H9 (cell line): ENCODE measurements around the gene WNT9A. TPM values are rescaled to one million over a fixed set of nuclear protein-coding genes. Genes with fewer than 3 reads are reported as not detected.

Experiments used
- DNase-seq: peaks from one replicate; pipeline ENCODE4 v3.0.0-alpha.2; 2017
- H2AFZ ChIP-seq: one replicate; pipeline ENCODE4 v1.6.1; 2013; ENCODE audit warnings: mild to moderate bottlenecking, low read length, control low read depth, moderate library complexity
- H2AK5ac ChIP-seq: 2 replicates; pipeline ENCODE4 v1.6.1; 2013; ENCODE audit warnings: low read length, control low read depth, mixed read lengths; ENCODE audit not compliant: insufficient read length
- H2BK120ac ChIP-seq: one replicate; pipeline ENCODE4 v1.6.1; 2013; ENCODE audit warnings: low read depth, mild to moderate bottlenecking, low read length, control low read depth, inconsistent platforms; ENCODE audit not compliant: poor library complexity, severe bottlenecking
- H2BK12ac ChIP-seq: 2 replicates; pipeline ENCODE4 v1.6.1; 2013; ENCODE audit warnings: low read length, control low read depth, mixed read lengths, low read depth; ENCODE audit not compliant: insufficient read length
- H2BK15ac ChIP-seq: 2 replicates; pipeline ENCODE4 v1.6.1; 2013; ENCODE audit warnings: low read depth, low read length, control low read depth
- H2BK20ac ChIP-seq: one replicate; pipeline ENCODE4 v1.6.1; 2013; ENCODE audit warnings: low read depth, mild to moderate bottlenecking, low read length, control low read depth, inconsistent platforms; ENCODE audit not compliant: poor library complexity, severe bottlenecking
- H2BK5ac ChIP-seq: 2 replicates; pipeline ENCODE4 v1.6.1; 2013; ENCODE audit warnings: low read length, control low read depth, mixed read lengths; ENCODE audit not compliant: insufficient read length
- H3K14ac ChIP-seq: 2 replicates; pipeline ENCODE4 v1.6.1; 2013; ENCODE audit warnings: low read length, control low read depth; ENCODE audit not compliant: insufficient read depth
- H3K18ac ChIP-seq: 2 replicates; pipeline ENCODE4 v1.6.1; 2013; ENCODE audit warnings: low read depth, mild to moderate bottlenecking, mixed read lengths, low read length, control low read depth; ENCODE audit not compliant: insufficient read length
- H3K23ac ChIP-seq: 2 replicates; pipeline ENCODE4 v1.6.1; 2013; ENCODE audit warnings: low read length, control low read depth, mixed read lengths, low read depth; ENCODE audit not compliant: insufficient read length
- H3K23me2 ChIP-seq: 2 replicates; pipeline ENCODE4 v1.6.1; 2013; ENCODE audit warnings: low read depth, mild to moderate bottlenecking, mixed read lengths, low read length, control low read depth; ENCODE audit not compliant: insufficient read length, poor library complexity, severe bottlenecking
- H3K27ac ChIP-seq: 2 replicates; pipeline ENCODE4 v1.5.1; 2013; ENCODE audit warnings: low read length, control low read depth, mixed read lengths, low read depth; ENCODE audit not compliant: insufficient read length
- H3K27me3 ChIP-seq: 2 replicates; pipeline ENCODE4 v1.6.1; 2013; ENCODE audit warnings: low read length, control low read depth, inconsistent platforms; ENCODE audit not compliant: insufficient read depth
- H3K4ac ChIP-seq: 2 replicates; pipeline ENCODE4 v1.6.1; 2013; ENCODE audit warnings: low read depth, mild to moderate bottlenecking, control low read depth, inconsistent platforms, low read length, moderate library complexity
- H3K4me1 ChIP-seq: 2 replicates; pipeline ENCODE4 v1.6.1; 2013; ENCODE audit warnings: low read length, control low read depth, inconsistent platforms; ENCODE audit not compliant: insufficient read depth
- H3K4me2 ChIP-seq: 2 replicates; pipeline ENCODE4 v1.6.1; 2013; ENCODE audit warnings: low read length, control low read depth, mixed read lengths; ENCODE audit not compliant: insufficient read length, insufficient read depth
- H3K56ac ChIP-seq: 2 replicates; pipeline ENCODE4 v1.6.1; 2013; ENCODE audit warnings: low read depth, mild to moderate bottlenecking, mixed read lengths, low read length, control low read depth; ENCODE audit not compliant: insufficient read length
- H3K79me1 ChIP-seq: 2 replicates; pipeline ENCODE4 v1.6.1; 2013; ENCODE audit warnings: low read depth, mild to moderate bottlenecking, moderate library complexity, low read length, control low read depth, inconsistent platforms; ENCODE audit not compliant: insufficient read depth, poor library complexity, severe bottlenecking
- H3K79me2 ChIP-seq: 2 replicates; pipeline ENCODE4 v1.6.1; 2013; ENCODE audit warnings: low read length, control low read depth, inconsistent platforms; ENCODE audit not compliant: insufficient read depth
- H3K9ac ChIP-seq: 2 replicates; pipeline ENCODE4 v1.6.1; 2013; ENCODE audit warnings: low read length, control low read depth, mixed read lengths; ENCODE audit not compliant: insufficient read length; ENCODE audit errors: extremely low read depth
- H3K9me3 ChIP-seq: one replicate; pipeline ENCODE4 v1.6.1; 2013; ENCODE audit warnings: low read depth, low read length, inconsistent platforms; ENCODE audit not compliant: control insufficient read depth
- H3T11ph ChIP-seq: one replicate; pipeline ENCODE4 v1.6.1; 2013; ENCODE audit warnings: mild to moderate bottlenecking, low read length, control low read depth, inconsistent platforms
- H4K20me1 ChIP-seq: one replicate; pipeline ENCODE4 v1.6.1; 2013; ENCODE audit not compliant: control insufficient read depth, insufficient read length, insufficient read depth
- H4K5ac ChIP-seq: 2 replicates; pipeline ENCODE4 v1.6.1; 2013; ENCODE audit warnings: low read depth, mild to moderate bottlenecking, mixed read lengths, low read length, control low read depth; ENCODE audit not compliant: insufficient read length
- H4K8ac ChIP-seq: replicated peaks from 2 replicates; pipeline ENCODE4 v1.6.1; 2013; ENCODE audit warnings: low read length, control low read depth, mixed read lengths, low read depth; ENCODE audit not compliant: insufficient read length
- H4K91ac ChIP-seq: 2 replicates; pipeline ENCODE4 v1.6.1; 2013; ENCODE audit warnings: low read depth, mild to moderate bottlenecking, moderate library complexity, mixed read lengths, low read length, control low read depth; ENCODE audit not compliant: insufficient read length
- H3K27ac Mint-ChIP-seq, 3 experiments: 2 replicates in 2 of 3; 3 replicates in 1 of 3; pipeline ENCODE4 v1.8.0; 2020 to 2021; ENCODE audit warnings: mixed read lengths in 3 of 3, mild to moderate bottlenecking in 1 of 3, moderate library complexity in 1 of 3
- H3K27me3 Mint-ChIP-seq: 2 replicates; pipeline ENCODE4 v1.8.0; 2021; ENCODE audit warnings: low read depth, mild to moderate bottlenecking, moderate library complexity, mixed read lengths
- H3K36me3 Mint-ChIP-seq, 3 experiments: 2 replicates in 2 of 3; 3 replicates in 1 of 3; pipeline ENCODE4 v1.8.0; 2020 to 2021; ENCODE audit warnings: low read depth in 3 of 3, mixed read lengths in 3 of 3; ENCODE audit not compliant: insufficient read depth in 1 of 3
- H3K4me1 Mint-ChIP-seq, 2 experiments: 2 replicates each; pipeline ENCODE4 v1.8.0; 2020; ENCODE audit warnings: mixed read lengths in 2 of 2
- H3K4me3 Mint-ChIP-seq, 2 experiments: 2 replicates in 1 of 2; 3 replicates in 1 of 2; pipeline ENCODE4 v1.8.0; 2020 to 2021; ENCODE audit warnings: mild to moderate bottlenecking in 2 of 2, mixed read lengths in 2 of 2, moderate library complexity in 1 of 2
- H3K9me3 Mint-ChIP-seq, 2 experiments: 2 replicates in 1 of 2; 3 replicates in 1 of 2; pipeline ENCODE4 v1.8.0; 2020; ENCODE audit warnings: mild to moderate bottlenecking in 2 of 2, mixed read lengths in 2 of 2, moderate library complexity in 1 of 2
- CTCF ChIP-seq: fragments of 200-600 bp; sonication (generic); conservative IDR thresholded peaks from 3 replicates; pipeline ENCODE4 v1.8.0; 2021; ENCODE audit warnings: antibody characterized with exemption, mild to moderate bottlenecking
- WGBS: extraction: QIAGEN DNeasy Blood & Tissue Kit; methylation state at CpG from one replicate; pipeline ENCODE4 v1.1.7; 2013; ENCODE audit warnings: missing lambda C conversion rate, low lambda C conversion rate, mixed read lengths; ENCODE audit not compliant: insufficient read length; ENCODE audit errors: extremely low coverage; 5-methylcytosine and 5-hydroxymethylcytosine counted together
- total RNA-seq: library from RNA; stranded (reverse); gene quantifications from 2 replicates; pipeline ENCODE4 v1.2.1, GENCODE V29; 2021

Gene WNT9A
- total RNA-seq, 1 experiment from 2014 or later: 0.77 TPM

- H3K79me2 ChIP-seq: no peaks in the 10 kb centered on the region
Observed at GRCh38 chr1:227949341-227949921, 1.7 kb upstream of the WNT9A start.

More at GRCh38 chr1:227949341-227949921, 1.7 kb upstream of the WNT9A start:
- no peak for DNase-seq
- no peaks in the 10 kb centered on the region for H3K36me3 Mint-ChIP-seq
- no peak overlapping the region for H3K56ac ChIP-seq
- H3K9me3 ChIP-seq: no peaks in the 10 kb centered on the region
- no peak overlapping the region for H2BK20ac ChIP-seq
- H3K4me3 Mint-ChIP-seq: no peak overlapping the region
- H3K4me1 ChIP-seq: no peaks in the 10 kb centered on the region
- no peak overlapping the region for H4K8ac ChIP-seq
- no peak overlapping the region for H3K14ac ChIP-seq
- H3K4me2 ChIP-seq: no peak overlapping the region
- H4K91ac ChIP-seq: no peak overlapping the region
- no peak overlapping the region for H3K23ac ChIP-seq
- H3K27ac ChIP-seq: no peak overlapping the region
- H3K4ac ChIP-seq: no peak overlapping the region
- H3K27me3 Mint-ChIP-seq: peaks cover 50% of the 10 kb centered on the region
- H3K23me2 ChIP-seq: peaks cover 15% of the 10 kb centered on the region
- no peak for TF ChIP-seq CTCF
- H3K18ac ChIP-seq: no peak overlapping the region
- no CpG with 5 or more reads among the region's 11 CpGs for WGBS
- no peak overlapping the region for H2BK120ac ChIP-seq
- H3K79me1 ChIP-seq: no peaks in the 10 kb centered on the region
- H3T11ph ChIP-seq: no peak overlapping the region
- H3K4me1 Mint-ChIP-seq: peaks cover 13 to 15% of the 10 kb centered on the region in 2 experiments
- H3K27me3 ChIP-seq: peaks cover 12% of the 10 kb centered on the region; the same call in 1 of the 2 replicates
- H2AK5ac ChIP-seq: no peak overlapping the region
- no peak overlapping the region for H2AFZ ChIP-seq
- H3K9me3 Mint-ChIP-seq: peaks cover 2% of the 10 kb centered on the region in 2 experiments; a peak in 1 of 5 replicates
- no peak overlapping the region for H2BK15ac ChIP-seq
- no peak overlapping the region for H2BK12ac ChIP-seq
- H4K5ac ChIP-seq: no peak overlapping the region
- no peaks in the 10 kb centered on the region for H4K20me1 ChIP-seq
- no peak overlapping the region for H3K9ac ChIP-seq
- no peak overlapping the region for H2BK5ac ChIP-seq
- no peak overlapping the region for H3K27ac Mint-ChIP-seq
